Fibroblast of the aortic adventitia (primary cell): ENCODE measurements around the gene PLCL2. TPM values are rescaled to one million over a fixed set of nuclear protein-coding genes. Genes with fewer than 3 reads are reported as not detected.

ENCODE experiments used
- DNase-seq: peaks from one replicate; pipeline ENCODE4 v3.0.0-alpha.2; 2010; ENCODE audit warnings: low read depth
- H3K4me3 ChIP-seq: 2 replicates; pipeline ENCODE4 v1.5.1; 2011; ENCODE audit warnings: low read depth, mild to moderate bottlenecking, control low read depth, low read length, moderate library complexity
- total RNA-seq: library from RNA; depleted of rRNA; stranded (reverse); fragments of >200 nt; gene quantifications from 2 replicates; pipeline ENCODE4 v1.2.3, GENCODE V29; 2012; ENCODE audit warnings: low replicate concordance
- TF ChIP-seq, protein P1 (sequence below): IDR thresholded peaks from 2 replicates; pipeline ENCODE4 v1.5.1; 2011; ENCODE audit warnings: mild to moderate bottlenecking, low read length, control low read depth, inconsistent platforms; ENCODE audit not compliant: insufficient read depth

Gene PLCL2
- total RNA-seq, 1 donor = 11.6 TPM

DNA sequence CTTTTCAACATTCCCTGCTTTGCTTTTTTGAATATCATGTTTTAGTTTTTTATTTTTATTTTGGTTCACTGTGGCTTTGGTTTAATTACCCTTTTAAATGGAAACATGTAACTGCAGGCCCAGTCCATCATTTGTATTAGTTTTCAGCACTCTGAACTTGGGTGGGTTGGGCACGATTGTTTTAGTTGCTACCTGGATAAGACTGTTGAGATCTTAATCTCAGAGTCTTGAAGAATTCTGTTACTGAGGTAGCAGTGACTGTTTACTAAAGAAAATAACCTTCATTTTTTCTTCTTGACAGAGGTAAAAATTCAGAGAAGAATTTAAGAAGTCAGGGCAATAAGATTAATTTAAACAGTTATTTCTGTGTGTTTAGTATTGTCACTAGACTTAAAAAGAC lies 15.2 kb downstream of the PLCL2 start:
- TF ChIP-seq, protein P1, sequence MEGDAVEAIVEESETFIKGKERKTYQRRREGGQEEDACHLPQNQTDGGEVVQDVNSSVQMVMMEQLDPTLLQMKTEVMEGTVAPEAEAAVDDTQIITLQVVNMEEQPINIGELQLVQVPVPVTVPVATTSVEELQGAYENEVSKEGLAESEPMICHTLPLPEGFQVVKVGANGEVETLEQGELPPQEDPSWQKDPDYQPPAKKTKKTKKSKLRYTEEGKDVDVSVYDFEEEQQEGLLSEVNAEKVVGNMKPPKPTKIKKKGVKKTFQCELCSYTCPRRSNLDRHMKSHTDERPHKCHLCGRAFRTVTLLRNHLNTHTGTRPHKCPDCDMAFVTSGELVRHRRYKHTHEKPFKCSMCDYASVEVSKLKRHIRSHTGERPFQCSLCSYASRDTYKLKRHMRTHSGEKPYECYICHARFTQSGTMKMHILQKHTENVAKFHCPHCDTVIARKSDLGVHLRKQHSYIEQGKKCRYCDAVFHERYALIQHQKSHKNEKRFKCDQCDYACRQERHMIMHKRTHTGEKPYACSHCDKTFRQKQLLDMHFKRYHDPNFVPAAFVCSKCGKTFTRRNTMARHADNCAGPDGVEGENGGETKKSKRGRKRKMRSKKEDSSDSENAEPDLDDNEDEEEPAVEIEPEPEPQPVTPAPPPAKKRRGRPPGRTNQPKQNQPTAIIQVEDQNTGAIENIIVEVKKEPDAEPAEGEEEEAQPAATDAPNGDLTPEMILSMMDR = no peak
- no peak overlapping the region for H3K4me3 ChIP-seq
- DNase-seq = no peak

DNA sequence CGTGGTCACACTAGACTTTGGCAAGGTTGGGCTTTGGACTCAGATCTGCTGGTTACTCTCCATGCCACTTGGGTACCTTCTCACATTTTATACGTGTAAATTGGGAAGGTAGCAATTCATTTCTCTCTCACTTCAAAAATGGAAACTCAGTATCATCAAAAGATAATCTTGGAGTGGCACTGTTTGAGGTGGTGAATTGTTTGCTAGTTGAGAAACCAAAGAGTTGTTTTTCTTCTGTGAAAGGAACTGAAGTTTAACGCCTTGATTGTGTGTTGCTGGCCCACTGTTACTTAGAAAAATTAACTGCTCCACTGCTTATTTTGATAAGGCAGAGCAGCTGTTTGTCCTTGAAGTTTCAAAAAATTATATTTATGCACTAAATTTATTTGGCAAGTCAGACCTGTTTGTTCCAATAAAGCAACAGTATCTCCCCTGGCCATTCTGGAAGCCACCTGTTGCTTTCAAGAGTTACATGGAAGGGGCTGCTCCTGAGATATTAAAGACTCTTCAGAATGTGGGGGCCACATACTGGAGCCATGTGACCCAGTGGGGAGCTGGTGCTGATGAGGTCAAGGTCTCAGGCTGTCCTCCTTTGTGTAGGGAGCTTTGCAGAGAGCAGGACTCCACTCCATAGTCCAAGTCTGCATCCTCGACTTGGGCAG lies 16.2 kb downstream of the PLCL2 start:
- DNase-seq = no peak
- no peak overlapping the region for H3K4me3 ChIP-seq
- TF ChIP-seq, protein P1 = no peak

DNA sequence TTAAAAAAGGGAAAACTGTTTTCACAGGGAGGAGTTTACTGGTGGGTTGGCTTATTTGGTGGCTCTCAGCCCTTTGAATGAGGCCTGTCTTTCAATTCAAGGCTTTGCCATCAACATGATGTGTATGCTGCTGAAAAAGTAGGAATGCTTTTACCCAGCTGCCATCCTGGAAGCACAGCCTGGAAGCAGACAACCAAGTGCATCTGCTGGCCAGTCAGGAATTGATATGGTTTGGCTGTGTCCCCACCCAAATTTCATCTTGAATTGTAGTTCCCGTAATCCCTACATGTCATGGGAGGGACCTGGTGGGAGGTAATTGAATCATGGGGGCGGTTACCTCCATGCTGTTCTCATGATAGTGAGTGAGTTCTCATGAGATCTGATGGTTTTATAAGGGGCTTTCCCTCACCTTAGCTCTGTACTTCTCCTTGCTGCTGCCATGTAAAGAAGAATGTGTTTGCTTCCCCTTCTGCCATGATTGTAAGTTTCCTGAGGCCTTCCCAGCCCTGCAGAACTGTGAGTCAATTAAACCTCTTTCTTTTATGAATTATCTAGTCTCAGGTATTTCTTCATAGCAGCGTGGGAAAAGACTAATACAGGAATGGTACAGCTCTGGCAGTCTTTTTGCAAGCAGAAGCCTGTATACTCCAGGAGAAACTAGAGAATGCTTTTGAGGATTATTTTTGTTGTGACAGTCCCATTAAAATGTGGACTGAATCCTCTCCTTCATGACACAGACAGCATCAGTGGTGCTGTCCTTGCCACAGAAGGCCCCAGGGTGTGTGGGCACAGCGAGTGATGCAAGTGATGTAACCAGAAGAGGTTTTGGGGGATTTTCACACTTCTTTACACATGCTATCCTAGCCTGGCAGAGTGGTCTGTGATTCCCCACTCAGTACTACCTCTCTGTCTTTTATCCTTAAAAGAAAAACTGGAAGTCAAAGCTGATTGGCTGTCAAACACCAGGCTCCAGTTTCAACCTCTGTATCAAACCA lies 20.0 kb downstream of the PLCL2 start:
- DNase-seq = no peak
- no peak overlapping the region for H3K4me3 ChIP-seq
- TF ChIP-seq, protein P1 = no peak

DNA sequence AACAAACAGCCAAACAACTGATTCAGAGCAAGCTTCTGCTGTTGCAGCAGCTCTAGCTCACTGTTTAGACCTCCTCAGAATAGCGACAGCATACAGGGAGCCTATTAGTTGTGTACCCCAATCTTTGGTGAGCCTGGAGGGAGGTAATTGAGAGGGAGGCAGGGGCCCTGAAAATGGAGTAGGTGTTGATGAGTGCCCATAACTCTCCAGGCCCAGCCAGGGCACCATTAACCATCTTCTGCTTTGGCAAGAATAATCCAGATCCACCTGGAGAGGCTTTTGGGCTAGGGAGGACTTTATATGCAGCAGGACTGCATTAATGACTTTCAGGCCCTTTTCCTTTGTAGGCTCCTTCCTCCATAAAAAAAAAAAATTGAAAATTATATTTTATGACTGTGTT lies 20.9 kb downstream of the PLCL2 start:
- H3K4me3 ChIP-seq = no peak overlapping the region
- no peak for DNase-seq
- TF ChIP-seq, protein P1 = no peak

DNA sequence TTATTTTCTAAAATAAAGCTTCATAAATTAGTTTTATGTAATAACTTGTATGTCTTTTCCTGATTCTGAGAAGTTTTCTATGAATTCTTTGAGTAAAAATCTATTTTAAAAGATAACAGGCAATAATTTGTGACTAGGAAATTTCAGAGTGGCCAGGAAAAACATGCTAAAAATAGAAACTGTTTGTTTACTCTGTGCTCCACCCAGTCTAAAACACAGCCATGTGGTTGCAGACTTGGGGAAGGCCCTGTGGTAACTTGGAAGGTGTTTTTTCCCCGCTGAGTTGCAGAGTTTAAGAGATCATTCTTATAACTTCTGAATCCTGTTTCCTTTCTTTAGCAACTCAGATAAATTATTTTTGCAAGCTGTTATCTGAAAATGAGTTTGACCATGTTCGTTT lies 21.9 kb downstream of the PLCL2 start:
- H3K4me3 ChIP-seq = no peak overlapping the region
- TF ChIP-seq, protein P1 = no peak
- DNase-seq = peak; percentile 72

DNA sequence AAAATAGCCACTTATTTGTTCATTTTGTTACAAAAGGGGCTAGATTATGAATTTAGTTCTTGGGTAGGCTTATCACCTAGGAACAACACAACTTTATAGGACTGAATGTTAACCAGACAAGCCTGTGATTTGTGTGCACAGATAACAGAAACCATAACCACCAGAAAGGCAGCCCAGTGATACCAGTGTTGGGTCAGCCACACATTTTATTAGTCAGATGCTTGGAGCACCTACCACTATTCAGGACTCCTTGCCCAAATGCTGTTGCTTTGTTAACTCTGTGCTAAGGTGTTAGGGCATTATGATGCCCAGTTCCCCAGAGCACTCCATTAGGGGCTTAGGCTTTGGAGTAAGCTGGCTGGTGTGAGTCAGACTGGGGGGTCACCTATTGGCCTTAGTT lies 22.5 kb downstream of the PLCL2 start:
- no peak overlapping the region for H3K4me3 ChIP-seq
- TF ChIP-seq, protein P1 = no peak
- DNase-seq = peak; percentile 50
